ENCODE results near the gene FAM13A.

DNA sequence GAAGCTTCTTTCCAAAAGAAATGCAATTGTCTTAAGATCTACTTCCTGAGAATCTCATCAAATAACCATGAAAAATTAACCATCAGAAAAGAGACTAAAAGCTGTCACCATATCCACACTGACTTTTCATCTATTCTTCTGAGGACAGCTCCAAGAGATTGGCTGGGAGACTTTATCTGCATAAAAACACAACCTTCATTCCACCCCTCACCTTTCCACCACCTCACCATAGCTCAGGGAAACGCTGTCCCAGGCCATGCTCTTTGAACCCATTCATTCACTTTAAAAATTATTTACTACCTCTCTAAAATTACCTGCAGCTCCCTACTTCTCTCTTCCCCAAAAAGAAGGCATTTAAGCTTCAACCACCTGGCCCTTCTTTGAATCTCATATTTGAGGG lies 2.4 kb downstream of the FAM13A start:
- TF ChIP-seq, protein P1, sequence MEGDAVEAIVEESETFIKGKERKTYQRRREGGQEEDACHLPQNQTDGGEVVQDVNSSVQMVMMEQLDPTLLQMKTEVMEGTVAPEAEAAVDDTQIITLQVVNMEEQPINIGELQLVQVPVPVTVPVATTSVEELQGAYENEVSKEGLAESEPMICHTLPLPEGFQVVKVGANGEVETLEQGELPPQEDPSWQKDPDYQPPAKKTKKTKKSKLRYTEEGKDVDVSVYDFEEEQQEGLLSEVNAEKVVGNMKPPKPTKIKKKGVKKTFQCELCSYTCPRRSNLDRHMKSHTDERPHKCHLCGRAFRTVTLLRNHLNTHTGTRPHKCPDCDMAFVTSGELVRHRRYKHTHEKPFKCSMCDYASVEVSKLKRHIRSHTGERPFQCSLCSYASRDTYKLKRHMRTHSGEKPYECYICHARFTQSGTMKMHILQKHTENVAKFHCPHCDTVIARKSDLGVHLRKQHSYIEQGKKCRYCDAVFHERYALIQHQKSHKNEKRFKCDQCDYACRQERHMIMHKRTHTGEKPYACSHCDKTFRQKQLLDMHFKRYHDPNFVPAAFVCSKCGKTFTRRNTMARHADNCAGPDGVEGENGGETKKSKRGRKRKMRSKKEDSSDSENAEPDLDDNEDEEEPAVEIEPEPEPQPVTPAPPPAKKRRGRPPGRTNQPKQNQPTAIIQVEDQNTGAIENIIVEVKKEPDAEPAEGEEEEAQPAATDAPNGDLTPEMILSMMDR (IDR thresholded peaks at IDR 0.05): no peak
- TF ChIP-seq POLR2A (IDR thresholded peaks at IDR 0.05): no peak
